Measurements from ENCODE around the gene STK35.

DNA sequence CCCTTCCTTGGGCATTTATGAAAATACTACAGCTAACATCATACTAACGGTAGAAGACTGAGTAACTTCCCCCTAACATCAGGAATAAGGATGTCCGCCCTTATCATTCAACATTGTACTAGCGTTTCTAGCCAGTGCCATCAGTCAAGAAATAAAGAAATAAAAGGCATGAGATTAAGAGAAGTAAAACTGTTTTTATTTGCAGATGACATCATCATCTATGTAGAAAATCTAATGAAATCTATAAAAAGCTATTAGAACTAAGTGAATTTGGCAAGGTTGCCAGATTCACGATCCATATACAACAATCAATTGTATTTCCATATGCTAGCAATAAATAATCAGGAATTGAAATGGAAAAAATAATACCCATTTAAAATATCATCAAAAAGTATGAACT, 54.6 kb downstream of the STK35 start:
- no peak for TF ChIP-seq POLR2AphosphoS5 (IDR thresholded peaks at IDR 0.05; ENCODE audit: low read depth)
- TF ChIP-seq, protein P1, sequence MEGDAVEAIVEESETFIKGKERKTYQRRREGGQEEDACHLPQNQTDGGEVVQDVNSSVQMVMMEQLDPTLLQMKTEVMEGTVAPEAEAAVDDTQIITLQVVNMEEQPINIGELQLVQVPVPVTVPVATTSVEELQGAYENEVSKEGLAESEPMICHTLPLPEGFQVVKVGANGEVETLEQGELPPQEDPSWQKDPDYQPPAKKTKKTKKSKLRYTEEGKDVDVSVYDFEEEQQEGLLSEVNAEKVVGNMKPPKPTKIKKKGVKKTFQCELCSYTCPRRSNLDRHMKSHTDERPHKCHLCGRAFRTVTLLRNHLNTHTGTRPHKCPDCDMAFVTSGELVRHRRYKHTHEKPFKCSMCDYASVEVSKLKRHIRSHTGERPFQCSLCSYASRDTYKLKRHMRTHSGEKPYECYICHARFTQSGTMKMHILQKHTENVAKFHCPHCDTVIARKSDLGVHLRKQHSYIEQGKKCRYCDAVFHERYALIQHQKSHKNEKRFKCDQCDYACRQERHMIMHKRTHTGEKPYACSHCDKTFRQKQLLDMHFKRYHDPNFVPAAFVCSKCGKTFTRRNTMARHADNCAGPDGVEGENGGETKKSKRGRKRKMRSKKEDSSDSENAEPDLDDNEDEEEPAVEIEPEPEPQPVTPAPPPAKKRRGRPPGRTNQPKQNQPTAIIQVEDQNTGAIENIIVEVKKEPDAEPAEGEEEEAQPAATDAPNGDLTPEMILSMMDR (IDR thresholded peaks at IDR 0.05; ENCODE audit: insufficient read depth, low read length), result no peak
- TF ChIP-seq, protein P2, sequence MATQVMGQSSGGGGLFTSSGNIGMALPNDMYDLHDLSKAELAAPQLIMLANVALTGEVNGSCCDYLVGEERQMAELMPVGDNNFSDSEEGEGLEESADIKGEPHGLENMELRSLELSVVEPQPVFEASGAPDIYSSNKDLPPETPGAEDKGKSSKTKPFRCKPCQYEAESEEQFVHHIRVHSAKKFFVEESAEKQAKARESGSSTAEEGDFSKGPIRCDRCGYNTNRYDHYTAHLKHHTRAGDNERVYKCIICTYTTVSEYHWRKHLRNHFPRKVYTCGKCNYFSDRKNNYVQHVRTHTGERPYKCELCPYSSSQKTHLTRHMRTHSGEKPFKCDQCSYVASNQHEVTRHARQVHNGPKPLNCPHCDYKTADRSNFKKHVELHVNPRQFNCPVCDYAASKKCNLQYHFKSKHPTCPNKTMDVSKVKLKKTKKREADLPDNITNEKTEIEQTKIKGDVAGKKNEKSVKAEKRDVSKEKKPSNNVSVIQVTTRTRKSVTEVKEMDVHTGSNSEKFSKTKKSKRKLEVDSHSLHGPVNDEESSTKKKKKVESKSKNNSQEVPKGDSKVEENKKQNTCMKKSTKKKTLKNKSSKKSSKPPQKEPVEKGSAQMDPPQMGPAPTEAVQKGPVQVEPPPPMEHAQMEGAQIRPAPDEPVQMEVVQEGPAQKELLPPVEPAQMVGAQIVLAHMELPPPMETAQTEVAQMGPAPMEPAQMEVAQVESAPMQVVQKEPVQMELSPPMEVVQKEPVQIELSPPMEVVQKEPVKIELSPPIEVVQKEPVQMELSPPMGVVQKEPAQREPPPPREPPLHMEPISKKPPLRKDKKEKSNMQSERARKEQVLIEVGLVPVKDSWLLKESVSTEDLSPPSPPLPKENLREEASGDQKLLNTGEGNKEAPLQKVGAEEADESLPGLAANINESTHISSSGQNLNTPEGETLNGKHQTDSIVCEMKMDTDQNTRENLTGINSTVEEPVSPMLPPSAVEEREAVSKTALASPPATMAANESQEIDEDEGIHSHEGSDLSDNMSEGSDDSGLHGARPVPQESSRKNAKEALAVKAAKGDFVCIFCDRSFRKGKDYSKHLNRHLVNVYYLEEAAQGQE (IDR thresholded peaks at IDR 0.05; ENCODE audit: insufficient replicate concordance, low read depth), result no peak

All from HL-60 (cell line).